Stimulated activated CD4-positive, alpha-beta T cell treated with anti-CD3 and anti-CD28 coated beads, Interleukin-2, amount 100 ng/mL, for 24 hours (primary cell): ENCODE results near the gene MRPL32.
"Not testable (repeated sequence)": the region's sequence is repeated elsewhere in the genome, so short reads cannot be mapped to it uniquely, and the experiment has no call there.

Source experiments
- DNase-seq, 2 donors: peaks; one replicate each; pipeline ENCODE4 v3.0.0-alpha.2; 2020

The MRPL32 gene

DNA sequence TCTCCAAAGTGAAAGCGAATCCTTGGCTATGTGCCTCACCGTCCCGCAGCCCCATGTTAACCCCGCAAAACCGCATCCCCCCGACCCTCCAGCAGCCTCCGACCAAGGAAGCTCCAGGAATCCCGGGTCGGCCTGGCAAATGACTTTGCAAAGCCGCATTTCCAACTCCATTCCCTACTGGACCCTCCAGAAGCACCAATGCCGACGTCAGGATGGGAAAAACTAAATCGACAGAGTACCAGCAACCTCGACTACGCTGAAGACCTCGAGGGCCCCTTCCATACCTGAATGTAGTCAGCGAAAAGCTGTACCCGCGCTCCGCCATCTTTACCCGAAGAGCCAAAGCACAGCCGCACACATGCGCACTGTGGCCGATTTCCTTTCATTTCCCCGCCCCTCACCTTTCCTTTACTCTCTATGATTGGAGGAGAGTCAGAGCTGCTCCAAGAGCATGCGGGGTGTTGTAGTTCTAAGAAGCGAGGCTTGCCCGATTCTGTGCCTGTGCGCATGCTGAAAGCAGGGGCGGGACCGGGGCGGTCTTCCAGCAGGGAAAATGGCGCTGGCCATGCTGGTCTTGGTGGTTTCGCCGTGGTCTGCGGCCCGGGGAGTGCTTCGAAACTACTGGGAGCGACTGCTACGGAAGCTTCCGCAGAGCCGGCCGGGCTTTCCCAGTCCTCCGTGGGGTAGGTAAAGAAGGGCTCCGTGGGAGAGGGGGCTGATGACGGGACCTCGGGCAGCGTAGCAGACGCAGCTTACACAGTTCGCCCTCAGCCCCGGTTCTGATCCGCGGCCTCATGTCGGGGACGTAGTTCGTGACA, at the start of gene MRPL32, which contains the start of gene PSMA2:
Gene MRPL32 (plus strand): TSS at position 543 of the 818 bp plus-strand sequence. CDS start 11 bp downstream, at position 554.
Gene PSMA2 (minus strand): TSS at position 341 of the 818 bp plus-strand sequence. CDS start 16 bp downstream, at position 325.
- peak; percentile 93 to 95 for DNase-seq

DNA sequence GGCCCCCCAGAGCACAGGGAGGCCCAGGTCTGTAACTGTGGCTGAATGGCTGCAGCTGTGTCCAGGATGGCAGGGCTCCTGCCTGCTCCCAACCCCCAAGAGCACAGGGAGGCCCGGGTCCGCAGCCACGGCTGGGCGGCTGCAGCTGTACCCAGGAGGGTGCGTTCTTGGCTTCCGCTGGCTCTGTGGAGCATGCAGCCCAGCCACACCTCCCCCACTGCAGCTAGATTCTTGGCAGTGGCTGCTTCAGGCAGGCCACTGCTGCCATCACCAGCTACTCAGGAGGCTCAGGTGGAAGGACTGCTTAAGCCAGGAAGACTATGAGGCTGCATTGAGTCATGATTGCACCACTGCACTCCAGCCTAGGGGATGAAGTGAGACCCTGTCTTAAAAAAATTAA, 48.2 kb upstream of the MRPL32 start:
- DNase-seq, result no peak

DNA sequence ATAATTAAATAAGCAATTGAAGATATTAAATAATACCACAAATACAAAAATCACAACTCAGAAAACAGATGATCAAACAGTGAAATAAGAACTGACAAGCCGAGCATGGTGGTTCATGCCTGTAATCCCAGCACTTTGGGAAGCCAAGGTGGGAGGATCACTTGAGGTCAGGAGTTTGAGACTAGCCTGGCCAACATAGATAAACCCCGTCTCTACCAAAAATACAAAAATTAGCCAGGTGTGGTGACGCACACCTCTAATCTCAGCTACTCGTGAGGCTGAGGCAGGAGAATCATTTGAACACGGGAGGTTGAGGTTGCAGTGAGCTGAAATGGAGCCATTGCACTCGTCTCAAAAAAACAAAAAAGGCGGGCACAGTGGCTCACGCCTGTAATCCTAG, 47.0 kb upstream of the MRPL32 start:
- not testable (repeated sequence) for DNase-seq

DNA sequence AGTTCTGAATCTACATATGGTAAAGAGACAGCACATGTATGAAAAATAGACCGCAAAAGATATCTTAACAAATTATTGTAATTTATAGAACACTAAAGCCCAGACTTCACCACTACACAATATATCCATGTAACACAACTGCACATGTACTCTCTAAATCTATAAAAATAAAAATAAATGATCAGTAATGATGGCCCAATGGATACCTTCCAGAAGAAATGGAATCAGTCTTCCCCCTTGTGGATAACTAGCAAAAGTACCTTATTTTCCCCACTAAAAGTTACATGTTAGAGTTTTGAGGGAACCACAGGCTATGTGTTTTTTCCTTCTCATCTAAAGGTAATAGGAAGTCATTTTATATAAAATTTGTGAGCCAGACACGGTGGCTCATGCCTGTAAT, 46.0 kb upstream of the MRPL32 start:
- no peak for DNase-seq

DNA sequence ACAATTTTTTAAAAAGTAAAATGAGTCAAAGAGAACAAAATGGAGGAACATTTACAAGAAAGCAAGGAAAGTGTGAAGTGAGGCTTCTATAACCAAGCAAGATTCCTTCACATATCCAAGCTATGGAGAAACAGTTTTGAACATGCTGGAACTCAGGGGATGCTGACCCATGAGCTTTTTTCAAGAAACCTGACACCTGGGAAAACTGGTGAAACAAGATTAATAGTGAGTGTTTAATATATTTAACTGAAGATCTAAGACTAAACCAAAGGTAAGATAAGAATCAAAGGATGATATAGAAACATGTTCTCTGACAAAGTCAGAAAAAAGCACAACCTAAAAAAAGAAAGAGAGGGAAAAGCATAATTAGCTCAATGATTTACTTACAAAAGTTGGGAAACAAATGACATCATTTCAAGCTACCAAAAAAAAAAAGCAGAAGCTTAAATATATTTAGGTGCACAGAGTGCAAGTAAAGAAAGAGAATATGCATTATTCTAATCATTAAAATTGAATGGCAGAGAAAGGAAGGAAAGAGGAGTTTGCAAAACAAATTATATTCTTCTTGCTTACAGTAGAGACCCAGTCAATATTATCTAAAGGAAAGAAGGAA, 45.2 kb upstream of the MRPL32 start:
- no peak for DNase-seq

DNA sequence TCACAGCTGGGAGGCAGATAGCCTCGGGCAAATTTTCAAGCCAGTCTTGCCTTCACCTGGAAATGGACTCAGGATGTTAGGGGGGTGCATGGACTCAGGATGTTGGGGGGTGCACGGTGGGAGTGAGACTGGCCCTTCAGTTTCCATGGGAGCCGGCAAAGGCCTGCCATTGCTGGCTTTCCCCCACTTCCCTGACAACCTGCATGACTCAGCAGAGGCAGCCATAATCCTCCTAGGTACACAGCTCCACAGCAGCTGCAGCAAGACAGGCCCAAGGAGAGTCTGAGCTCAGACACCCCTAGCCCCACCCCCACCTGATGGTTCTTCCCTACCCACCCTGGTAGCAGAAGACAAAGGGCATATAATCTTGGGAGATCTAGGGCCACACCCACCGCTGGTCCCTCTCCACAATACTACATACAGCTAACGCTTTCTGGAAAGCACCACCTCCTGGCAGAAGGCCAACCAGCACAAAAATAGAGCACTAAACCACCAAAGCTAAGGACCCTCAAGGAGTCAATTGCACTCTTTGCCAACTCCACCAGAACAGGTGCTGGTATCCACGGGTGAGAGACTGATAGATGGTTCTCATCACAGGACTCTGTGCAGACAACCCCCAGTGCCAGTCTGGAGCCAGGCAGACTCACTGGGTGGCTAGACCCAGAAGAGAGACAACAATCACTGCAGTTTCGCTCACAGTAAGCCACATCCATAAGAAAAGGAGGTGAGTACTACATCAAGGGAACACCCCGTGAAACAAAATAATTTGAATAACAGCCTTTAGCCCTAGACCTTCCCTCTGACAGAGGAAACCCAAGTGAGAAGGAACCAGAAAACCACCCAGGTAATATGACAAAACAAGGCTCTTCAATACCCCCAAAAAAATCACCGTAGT, 38.6 kb upstream of the MRPL32 start:
- no peak for DNase-seq

DNA sequence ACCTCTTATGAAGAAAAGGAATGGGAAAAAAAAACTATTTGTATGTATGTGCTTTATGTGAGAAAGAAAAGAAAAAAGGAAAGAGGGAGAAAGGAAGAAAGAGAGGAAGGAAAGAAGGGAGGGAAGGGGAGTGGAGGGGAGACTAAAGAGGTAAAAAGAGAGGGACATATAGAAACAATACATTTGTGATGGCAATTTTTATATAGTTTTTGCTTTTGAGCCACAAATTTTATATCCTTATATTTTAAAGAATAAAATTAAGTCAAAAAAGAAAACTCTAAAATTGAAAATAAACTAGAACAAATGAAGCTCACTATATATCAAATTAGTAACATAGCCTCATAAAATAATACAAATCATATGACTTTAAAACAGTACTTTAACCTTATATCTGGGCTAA, 31.3 kb upstream of the MRPL32 start:
- DNase-seq, result no peak

DNA sequence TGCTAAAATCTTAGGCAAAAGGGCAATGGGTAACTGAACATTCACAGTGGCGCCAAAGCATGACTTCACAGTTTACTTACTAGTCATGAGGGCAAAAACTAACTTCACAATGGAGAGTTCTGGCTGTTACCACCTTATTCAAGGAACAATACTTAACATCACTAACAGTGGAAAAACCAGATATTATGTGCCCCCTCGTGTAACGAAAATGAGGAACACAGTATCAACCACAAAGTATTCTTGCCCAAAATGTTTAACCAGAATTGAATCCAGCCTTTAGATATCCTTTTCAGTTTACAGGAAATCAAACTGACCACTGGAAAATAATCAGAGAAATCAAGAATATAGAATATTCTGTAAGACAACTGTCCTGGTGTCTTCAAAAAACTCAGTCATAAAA, 29.8 kb upstream of the MRPL32 start:
- no peak for DNase-seq

DNA sequence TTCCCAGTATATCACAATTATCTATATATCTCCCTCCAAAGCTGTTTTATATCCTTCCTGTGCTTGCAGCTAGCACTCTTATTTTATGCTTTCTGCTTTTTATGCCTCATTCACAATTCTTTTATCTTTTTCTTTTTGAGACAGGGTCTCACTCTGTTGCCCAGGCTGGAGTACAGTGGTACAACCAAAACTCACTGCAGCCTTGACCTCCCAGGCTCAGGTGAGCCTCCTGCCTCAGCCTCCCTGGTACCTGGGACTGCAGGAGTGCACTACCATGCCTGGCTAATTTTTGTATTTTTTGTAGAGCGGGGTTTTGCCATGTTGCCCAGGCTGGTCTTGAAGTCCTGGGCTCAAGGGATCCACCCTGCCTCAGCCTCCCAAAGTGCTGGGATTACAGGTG, 26.0 kb upstream of the MRPL32 start:
- DNase-seq, result no peak

DNA sequence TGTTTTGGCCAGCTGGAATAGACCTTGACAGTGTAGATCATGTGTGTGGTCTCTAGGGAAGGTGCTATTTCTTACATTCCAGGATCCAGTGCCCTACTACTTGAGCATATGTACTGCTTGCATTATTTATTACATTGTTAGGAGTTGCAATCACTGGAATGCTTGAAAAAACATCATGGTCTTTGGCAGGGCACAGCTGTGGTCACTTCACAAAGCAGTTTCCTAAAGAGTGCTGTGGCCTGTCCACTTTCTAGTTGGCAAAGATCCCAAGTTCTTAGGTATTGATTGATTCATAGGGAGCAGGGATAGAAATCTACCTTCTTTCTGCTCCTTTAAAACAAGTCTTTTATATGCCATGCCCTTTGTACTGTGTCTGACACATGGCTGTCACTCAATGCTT, 24.9 kb upstream of the MRPL32 start:
- no peak for DNase-seq

DNA sequence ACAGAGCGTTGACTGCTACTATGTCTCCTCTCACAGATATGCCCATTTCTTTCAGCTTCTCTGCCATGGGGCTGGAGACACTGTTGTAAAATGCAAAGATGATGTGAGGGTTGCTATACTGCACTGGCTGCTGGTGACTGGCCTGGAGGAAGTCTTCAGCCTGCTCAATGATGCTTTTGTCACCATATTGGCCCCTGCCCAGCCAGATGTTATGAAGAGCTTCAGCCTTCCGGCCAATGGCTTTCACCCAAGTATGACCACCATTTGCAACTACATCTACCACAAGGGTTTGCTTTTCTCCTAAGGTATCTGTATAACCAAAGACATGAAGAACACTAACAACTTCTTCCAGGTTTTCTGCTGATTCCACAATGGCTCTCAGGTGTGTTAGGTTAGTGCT, 21.9 kb upstream of the MRPL32 start:
- no peak for DNase-seq

DNA sequence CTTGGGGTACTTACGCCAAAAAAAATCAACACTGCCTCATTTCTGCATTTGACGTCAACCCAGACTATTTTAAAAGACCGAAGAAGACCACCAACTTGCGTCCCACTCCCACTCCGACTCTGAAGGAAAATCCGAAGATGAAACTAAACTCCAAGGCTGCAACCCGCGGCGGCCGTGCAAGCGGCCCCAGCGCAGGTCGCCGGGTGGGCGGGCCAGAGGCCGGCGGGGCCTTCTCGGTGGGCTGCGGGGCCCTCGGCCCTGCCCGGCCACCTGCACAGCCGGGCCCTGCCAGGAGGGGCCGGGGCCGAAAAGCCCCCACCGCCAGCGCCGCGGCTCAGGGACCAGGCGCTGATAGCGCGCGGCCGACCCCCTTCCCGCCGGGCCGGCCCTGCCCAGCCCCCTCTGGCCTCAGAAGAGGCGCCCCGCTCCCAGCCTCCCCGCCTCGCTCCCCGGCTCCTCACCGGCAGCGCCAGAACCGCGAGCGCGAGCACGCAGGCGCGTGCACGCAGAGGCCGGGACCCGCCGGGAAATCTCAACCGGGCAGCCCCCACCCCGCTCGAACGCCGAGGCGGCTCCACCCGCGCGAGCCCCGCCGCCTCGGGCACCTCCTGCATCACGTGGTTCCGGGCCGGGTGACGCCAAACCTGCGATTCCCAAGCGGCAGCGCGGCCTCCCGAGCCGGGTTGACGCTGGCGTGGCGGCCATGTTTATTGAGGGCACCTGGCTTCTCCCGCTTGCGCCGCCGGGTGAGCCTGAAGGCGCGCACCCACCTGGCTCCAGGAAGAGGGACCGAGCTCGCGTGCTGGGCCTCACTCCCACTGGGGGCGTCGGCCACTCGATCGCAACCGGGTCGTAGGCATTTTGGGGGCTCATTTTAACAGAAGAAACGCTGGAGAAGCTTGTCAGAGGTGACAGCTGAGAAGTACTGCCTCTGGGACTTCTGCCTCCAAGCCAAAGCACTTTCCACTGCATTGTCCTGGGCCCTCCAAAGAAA, 20.4 kb upstream of the MRPL32 start, which contains the start of gene C7orf25:
Gene C7orf25 (minus strand): TSS at position 617 of the 994 bp plus-strand sequence. CDS start 1,170 bp downstream, outside the sequence.
- DNase-seq, result peak; percentile 95 to 96

DNA sequence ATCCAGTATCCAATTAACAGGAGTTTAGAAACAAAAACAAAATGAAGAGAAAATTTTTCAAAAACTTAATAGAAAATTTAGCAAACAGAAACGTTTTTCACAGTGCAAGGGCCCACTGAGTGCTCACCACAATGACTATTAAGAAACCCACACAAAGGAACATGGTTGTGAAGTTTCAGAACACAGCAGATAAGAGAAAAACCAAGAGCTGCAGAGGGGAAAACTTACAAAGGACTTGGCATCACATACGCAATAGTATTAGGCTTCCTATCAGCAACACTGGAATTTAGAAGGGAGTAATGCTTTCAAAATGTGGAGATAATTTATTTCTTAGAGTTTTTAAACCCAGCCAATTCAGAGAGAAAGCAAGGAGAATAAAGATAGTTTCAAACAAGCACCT, 18.6 kb upstream of the MRPL32 start:
- no peak for DNase-seq

DNA sequence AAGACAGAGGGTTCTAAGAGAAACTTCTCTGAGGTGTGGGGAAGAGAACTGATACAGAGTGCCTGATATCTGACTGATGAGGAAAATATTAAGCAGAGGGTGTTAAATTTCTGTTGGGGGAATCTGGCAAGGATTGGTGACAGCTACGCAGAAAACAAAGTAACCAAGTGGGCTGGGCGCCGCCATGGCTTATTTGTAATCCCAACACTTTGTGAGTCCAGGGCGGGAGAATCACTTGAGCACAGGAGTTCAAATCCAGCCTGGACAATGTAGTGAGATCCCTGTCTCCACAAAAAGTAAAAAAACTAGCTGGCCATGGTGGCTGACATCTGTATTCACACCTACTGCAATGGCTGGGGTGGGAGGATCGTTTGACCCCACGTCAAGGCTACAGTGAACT, 18.2 kb upstream of the MRPL32 start:
- no peak for DNase-seq

DNA sequence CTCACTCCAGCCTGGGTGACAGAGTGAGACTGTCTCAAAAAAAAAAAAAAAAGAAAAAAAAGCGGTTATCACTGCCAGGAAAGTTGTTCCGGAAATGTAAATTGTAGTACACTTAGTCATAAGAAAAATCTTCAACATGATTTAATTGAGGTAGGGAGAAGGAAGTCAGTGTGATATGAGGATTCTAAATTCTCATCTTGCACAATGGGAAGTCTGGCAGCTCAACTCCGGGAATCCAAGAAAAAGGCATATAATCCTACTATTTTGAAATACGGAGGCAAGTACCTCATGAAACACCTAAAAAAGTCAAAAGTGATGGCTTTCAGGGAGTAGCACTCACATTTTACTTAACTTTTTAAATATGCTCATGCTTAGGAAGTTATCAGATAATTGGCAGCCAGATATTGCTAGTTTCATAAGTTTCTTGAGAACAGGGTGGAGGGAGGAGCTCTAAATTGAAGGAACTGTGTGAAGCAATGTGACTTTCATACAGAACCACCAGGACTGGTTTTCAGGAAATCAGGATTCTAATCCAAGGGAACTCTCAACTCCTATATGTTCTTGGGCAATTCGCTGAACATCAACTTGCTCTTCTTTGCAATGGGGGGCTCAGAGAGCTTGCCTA, 17.6 kb upstream of the MRPL32 start:
- no peak for DNase-seq

DNA sequence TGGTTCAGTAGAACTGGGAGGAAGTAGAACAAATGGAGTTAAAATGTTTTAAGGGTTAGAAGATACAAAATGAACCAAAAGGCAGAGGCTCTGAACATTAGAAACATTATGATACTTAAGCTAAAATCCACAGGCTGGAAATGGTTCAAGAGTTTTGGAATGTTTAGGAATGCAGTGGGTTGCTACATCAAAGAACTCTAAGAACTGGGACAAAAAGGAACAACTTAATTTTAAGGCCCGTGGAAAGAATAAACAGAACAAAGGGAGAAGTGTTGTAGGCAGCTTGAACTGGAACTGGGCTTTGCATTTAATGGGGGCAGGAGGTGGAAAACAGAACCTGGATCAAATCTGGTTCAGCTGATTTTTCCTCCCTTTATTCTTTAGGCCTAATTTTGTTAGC, 16.8 kb upstream of the MRPL32 start:
- DNase-seq, result no peak

DNA sequence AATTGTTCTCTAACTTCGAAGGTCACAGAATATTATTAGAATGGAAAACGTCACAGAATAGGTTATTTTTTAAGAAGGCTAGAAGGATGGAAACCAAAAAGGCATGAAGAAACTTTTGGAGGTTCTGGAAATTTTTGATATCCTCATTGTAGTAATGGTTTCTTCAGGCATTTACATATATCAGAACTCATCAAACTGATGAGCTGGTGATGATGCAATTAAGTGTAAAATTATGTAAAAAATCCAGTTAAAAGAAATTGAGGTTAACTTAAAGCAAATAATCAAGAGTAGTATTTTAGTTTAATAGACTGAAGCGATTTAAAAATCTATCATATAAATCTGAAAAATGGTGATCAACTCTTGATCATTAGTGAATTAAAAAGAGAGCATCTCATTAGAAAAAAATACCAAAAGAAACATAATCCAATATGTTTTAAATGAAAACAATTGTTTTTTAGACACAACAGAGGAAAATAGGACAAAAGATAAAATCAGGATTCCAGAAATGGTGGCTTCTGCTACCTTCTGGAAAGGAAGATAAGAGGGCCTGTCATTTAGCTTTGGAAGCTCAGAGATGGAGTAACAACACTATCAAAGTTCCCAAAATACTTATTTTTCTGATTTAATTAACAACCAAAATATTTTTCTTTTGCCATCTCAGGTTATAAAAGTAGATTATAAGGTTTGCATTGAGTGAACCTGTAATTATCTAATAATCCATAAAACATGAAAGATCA, 10.0 kb upstream of the MRPL32 start:
- no peak for DNase-seq

DNA sequence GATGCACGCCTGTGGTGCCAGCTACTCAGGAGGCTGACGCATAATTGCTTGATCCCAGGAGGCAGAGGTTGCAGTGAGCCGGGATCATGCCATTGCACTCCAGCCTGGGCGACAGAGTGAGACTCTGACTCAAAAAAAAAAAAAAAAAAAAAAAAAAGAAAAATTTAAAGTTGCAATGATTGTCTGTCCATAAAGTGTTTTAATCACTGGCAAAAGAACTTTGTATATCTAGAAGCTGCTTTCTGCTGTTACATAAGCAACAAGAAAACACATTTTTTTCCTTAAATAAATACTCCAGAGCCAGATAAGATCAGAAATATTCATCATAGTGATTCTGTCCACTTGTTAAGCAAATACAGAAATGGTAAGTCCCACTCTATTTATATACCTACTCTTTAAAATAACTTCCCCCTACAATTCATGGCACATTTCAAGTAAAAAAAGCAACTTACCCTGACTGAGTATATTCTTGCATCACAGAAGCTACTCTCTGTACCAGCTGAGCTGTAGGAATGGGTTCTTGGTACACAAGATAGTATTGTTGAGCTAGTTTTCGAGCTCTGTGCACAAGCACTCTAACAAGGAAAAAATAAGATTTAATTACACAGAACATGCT, 7.8 kb upstream of the MRPL32 start:
- DNase-seq, result no peak

DNA sequence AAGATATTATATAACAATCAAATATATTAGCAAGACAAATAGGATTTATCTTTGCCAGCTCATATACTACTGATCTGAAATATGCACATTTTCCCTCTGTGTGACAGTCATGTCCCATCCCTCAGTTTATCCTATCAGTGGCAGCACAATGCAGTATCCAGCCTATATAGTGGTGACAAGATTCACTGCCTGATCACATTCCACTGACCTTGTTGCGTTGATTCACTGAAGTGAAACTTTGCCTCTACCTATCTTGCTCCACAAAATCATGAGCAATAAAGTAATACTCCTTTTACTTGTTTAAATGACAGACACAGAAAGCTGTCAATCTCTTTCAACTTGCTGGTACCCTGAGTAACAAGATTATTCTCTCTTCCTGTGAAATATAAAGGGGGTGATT, 6.5 kb upstream of the MRPL32 start:
- DNase-seq, result no peak

DNA sequence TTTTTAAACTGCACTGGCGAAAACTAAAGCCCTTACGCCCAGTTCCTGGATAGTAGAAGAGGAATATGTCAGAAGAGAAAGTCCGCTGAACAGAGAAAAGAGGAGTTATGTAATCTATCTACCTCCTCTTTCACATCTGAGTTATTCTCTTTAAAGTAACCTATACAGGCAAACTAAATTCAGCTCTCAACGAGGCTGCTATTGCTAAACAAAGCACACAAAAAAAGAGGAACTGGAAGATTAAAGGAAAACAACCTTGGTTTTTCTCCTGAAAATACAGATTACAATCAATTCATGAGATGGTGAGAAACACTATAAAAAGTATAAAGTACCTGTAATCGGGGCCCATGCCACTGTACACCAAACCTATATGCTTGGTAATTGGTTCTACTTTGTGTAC, 6.0 kb upstream of the MRPL32 start:
- DNase-seq, result no peak
